Liver (tissue), 3 donors: ENCODE measurements around the gene ZNF558.

Experiments
- CTCF ChIP-seq: fragments of 150-350 bp; IDR thresholded peaks from 2 replicates; pipeline ENCODE4 v1.5.1; 2017; ENCODE audit warnings: improper control_type of control experiment, low read depth, low read length; ENCODE audit not compliant: missing input control
- JUND ChIP-seq, 2 donors: IDR thresholded peaks; 2 replicates each; pipeline ENCODE4 v1.6.1; 2016; ENCODE audit warnings: antibody characterized with exemption in 2 of 2
- donor health status: healthy.
- donor health status: healthy.

DNA sequence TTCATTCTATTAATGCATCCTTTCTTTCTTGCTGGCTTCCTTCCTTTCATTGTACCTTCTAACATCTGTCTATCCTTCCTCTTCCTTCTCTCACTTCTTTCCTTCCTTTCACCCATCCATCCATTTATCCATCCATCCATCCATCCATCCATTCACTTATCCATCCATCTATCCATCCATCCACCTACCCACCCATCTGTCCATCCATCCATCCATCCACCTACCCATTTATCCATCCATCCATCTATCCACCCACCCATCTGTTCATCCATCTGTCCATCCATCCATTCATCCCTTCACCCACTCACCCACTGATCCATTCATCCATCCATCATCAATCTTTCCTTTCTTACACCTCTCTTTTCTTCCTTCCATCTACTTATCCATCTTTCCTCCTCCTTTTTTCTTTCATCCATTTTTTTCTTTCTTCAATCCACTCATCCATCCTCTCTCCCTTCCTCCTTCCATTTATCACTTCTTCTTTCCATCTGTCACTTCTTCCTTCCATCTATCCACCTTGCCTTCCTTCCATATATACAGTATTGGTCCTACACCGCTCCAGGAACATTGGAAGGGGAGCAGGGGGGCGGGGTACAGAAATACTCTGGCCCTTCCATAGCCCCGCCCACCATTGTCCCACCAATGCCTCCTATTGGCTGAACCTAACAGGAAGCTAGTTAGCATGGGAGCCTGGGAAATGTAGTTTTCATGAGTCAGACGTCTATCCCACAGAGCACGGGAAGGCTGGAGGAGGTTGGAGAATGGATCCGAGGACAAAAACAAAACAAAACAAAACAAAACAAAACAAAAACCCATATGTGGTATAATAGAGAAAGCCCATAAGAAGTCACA lies 46.0 kb upstream of the ZNF558 start:
- TF ChIP-seq CTCF, result no peak
- TF ChIP-seq JUND (IDR thresholded peaks at IDR 0.05), result no peak
